CMK (cell line): ENCODE data around the gene RAB26.

Experiments
- DNase-seq: peaks from one replicate; pipeline ENCODE4 v3.0.0-alpha.2; 2010; ENCODE audit warnings: low read depth

RAB26 gene

GRCh38 chr16:2142942-2143877, 5.2 kb upstream of the RAB26 start:
- DNase-seq, result no peak

- DNase-seq, result no peak
Measured at GRCh38 chr16:2143878-2144485, 4.4 kb upstream of the RAB26 start.

GRCh38 chr16:2145843-2146242, 2.6 kb upstream of the RAB26 start:
- no peak for DNase-seq

DNA sequence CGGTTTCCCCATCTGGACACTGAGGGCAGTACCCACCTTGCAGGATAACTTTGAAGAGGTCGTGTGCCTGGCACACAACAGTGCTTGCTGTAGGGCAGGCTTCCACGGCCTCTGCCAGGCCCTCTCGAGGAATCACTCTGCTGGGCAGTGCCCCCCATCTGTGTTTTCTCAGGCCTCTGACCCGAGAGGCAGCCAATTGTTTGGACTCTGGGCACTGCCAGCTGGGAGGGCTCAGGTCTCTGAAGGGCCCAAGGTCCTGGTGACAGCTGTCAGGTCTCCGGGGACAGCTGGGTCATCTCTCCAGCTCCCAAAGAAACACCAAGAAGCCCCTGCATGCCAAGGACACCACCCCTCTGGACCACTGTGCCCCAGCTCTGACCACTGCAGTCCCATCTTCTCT, 1.0 kb upstream of the RAB26 start:
- DNase-seq, result no peak

- DNase-seq, result no peak
Measured at GRCh38 chr16:2148714-2149629, 547 bp downstream of the RAB26 start.

DNA sequence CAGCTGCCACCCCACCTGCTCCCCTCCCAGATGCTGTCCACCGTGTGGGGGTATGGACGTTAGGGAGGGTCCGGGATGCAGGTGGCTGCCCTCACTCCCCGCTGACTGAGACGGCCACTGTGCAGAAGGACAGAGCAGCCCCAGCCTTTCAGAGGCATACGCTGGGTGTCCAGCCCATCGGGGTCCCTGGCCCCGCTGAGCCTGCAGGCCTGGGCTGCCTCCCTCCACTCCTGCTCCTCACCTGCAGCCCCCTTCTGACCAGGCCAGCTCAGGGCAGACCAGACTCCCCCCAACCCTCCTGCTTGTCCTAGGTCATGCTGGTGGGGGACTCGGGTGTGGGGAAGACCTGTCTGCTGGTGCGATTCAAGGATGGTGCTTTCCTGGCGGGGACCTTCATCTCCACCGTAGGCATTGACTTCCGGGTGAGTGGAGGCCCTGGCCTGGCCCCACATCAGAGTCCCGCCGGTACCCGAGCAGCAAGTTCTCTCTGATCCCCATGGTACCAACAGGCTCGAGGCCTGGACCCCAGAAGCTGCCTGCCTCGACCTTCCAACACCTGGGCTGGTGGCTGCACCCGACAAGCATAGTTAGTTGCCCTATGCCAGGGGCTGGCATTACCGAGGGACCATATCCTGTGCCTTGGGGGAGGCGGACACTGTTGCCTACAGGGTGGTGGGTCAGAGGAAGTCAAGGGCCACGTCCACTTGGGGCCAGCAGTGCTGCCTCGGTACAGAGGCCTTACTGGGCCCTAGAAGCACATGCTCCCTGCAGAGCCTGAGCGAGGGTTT, 1.4 kb downstream of the RAB26 start:
- DNase-seq, result no peak

DNA sequence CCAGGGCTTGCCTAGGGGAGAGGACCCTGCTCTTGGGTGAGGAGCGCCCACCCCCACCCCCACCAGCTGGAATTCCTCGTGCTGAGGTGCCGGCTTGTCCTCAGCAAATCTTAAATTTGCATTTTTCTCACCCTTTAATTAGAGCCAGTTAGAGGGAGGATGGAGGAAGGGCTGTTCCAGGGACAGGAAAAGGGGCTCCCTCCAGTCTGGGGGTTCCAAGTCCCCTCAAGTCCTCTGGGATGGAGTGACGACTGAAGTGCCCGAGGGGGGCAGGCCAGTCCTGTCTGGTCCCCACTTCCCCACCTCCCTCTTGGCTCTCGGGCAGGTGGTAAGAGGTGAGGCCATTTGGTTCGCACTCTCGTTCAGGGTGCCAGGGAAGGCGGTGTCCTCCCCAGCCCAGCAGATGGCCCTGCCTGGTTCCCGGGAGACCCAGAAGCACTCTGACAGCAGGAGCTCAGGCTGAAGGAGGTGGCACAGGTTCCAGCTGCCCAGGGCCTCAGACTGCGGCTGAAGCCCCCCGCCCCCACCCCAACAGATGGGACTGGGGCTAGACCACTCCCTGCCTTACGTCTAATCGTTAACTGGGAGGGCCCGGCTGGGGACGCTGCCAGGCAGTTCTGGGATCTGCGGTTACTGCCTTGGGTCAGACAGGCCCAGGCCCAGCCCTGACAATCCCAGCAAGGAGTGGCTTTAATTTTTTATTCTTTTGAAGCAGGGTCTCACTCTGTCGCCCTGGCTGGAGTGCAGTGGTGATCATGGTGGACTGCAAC, 2.2 kb downstream of the RAB26 start:
- DNase-seq, result no peak

DNA sequence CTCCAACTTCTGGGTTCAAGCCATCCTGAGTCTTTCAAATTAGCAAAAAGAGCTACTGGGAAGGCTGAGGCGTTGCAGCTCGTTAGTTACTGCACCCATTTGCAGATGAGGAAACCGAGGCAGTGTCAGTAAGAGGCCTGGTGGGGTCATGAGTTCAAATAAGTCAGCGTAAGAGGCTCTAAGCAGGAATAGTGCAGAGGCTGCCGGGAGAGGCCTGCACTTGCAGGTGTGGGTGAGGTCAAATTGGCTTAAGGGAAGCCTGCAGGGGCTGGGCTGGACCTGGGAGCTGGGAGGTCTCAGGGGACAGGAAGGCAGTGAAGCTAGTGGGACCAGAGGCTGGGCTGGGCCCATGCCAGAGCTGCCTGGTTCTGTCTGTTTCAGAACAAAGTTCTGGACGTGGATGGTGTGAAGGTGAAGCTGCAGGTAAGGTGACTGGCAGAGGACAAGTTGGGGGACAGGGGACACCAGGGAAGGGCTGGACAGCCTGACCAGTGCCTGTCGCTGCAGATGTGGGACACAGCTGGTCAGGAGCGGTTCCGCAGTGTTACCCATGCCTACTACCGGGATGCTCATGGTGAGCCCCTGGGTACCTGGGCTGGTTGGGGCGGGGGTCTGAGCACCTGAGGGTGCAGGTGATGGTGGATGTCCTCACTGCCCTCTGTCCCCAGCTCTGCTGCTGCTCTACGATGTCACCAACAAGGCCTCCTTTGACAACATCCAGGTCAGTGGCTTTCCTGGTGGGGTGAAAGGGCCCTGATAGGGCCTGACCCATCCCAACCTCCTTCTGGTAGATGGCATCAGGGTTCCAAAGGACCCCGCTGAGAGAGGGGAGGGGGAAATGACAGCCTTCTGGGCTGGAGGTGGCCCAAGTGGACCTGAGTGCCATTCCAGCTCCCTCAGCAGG, 3.0 kb downstream of the RAB26 start:
- no peak for DNase-seq

- no peak for DNase-seq
Measured at GRCh38 chr16:2152695-2153506, 4.5 kb downstream of the RAB26 start.

DNA sequence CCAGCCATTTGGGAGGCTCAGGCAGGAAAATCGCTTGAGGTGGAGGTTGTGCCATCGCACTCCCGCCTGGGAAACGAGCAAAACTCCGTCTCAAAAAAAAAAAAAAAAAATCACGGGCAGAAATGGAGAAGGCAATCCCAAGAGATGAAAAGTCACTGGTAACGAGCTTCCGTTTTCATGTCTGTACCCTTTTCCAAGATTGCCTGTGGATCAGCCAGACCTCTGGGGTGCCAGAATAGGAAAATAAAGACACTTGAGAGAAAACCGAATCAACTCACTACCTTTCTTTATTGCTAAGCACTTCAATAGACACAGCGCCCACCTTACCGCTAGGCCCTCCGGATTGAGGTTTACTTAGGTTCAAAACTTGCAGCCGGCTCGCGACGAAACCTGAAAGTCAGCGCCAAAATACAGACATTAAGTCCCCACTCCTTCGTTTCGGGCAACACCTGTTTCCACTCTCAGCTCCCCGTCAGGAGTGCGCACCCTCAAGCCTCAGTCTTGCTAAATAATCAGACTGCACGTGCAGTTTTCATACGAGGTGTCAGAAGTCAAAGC, 6.2 kb downstream of the RAB26 start:
- no peak for DNase-seq

GRCh38 chr16:2155091-2155950, 6.9 kb downstream of the RAB26 start, which contains the start of gene TRAF7:
TRAF7 (plus strand) TSS chr16:2155782; CDS start chr16:2163921, 8,139 bp downstream.
- DNase-seq, result peak; percentile 99

DNA sequence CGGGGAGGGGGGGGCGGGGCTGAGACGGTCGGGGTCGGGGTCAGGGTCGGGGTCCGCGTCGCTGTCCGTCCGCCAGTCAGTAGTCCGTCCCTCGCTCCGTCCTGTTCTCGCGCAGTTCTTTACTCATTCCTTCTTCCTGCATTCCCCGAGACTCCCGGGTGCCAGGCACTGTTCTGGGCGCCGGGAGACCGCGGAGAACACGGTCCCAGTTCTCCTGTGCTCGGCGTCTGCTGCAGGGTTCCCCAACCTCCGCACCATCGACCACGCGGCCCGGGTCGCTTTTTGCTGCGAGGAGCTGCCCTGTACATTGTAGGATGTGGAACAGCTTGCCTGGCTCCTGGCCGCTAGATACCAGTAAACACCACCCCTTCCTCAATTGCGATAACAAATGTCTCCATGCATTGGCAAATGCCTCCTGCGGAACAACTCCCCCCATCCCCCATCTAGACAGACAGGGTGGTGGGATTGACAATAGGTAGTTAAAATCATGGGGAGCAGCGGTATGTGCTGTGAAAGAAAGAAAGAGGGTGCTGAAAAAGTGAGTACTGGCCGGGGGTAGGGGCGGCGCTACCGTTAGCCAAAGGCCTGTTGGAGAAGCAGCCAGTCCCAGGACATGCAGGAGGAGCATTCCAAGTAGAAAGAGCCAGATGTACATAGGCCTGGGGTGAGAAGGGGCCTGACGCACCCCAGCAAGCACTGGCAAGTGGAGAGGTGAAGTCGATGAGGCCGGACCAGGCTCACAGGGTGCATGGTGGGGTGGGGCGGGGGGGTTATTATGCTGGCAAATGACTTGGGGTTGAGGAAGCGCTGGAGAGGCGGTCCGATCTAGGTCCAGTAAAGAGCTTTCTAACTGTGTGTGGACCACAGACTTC, 7.8 kb downstream of the RAB26 start:
- no peak for DNase-seq

GRCh38 chr16:2156849-2157224, 8.4 kb downstream of the RAB26 start:
- DNase-seq, result no peak

GRCh38 chr16:2157480-2158261, 9.2 kb downstream of the RAB26 start:
- DNase-seq, result no peak

DNA sequence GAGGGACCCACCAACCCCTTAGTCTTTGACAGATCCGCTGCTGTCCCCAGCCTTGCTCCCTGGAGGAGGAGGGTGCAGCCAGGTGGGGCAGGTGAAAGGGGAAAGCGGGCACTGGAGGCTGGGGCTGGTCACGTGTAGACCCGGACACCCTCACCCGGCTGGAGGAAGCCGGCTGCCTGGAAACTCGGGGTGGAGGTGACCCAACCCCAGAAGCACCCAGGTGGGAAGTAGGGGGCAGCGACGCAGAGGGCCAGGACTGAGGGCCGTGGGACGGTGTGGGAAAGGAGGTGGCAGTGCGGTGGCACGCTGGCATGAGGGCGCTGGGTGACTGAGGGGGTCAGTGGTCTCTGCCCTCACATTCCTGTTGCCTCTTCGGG, 9.8 kb downstream of the RAB26 start:
- no peak for DNase-seq
